ENCODE results near the gene MUTYH. TPM values are rescaled to one million over a fixed set of nuclear protein-coding genes. Genes with fewer than 3 reads are reported as not detected.

Gene MUTYH
- total RNA-seq, 2 donors from 2014 or later = 19.7 to 21.8 TPM

GRCh38 chr1:45306905-45307304 lies 33.3 kb downstream of the MUTYH start:
- DNase-seq (no peak), ATAC-seq (no peak)
- Histone ChIP-seq H3K27me3 (no peaks in the 10 kb centered on the region), H3K4me3 (no peak overlapping the region), H3K36me3 (replicated peaks in 1 of 2; ENCODE audit: insufficient read depth in 1 of 2, low read depth in 2 of 2) (no peaks in the 10 kb centered on the region), H3K27ac (no peak overlapping the region), H3K4me1 (peaks cover 12% of the 10 kb centered on the region), H3K9me3 (no peaks in the 10 kb centered on the region)
- intact Hi-C loops (cut with DNase I) = no loop called here
- TF ChIP-seq CTCF (IDR thresholded peaks at IDR 0.05) = no peak
- no peak for TF ChIP-seq POLR2A (IDR thresholded peaks at IDR 0.05)
- 65 to 70% methylated on average over 3 of the region's 3 CpGs for WGBS, 2 donors

GRCh38 chr1:45306319-45306718 lies 33.9 kb downstream of the MUTYH start:
- no peak for TF ChIP-seq POLR2A (IDR thresholded peaks at IDR 0.05)
- TF ChIP-seq CTCF (IDR thresholded peaks at IDR 0.05) = no peak
- intact Hi-C loops (cut with DNase I) = no loop called here

GRCh38 chr1:45305231-45305630 lies 35.0 kb downstream of the MUTYH start:
- peaks cover 12% of the 10 kb centered on the region for H3K4me1 ChIP-seq

More at GRCh38 chr1:45306319-45306718, 33.9 kb downstream of the MUTYH start:
- H3K4me3 ChIP-seq = no peak overlapping the region
- no peaks in the 10 kb centered on the region for H3K36me3 ChIP-seq (replicated peaks in 1 of 2; ENCODE audit: insufficient read depth in 1 of 2, low read depth in 2 of 2)
- H3K4me1 ChIP-seq = peaks cover 12% of the 10 kb centered on the region
- ATAC-seq = no peak
- H3K27ac ChIP-seq = no peak overlapping the region
- H3K9me3 ChIP-seq = no peaks in the 10 kb centered on the region
- H3K27me3 ChIP-seq = no peaks in the 10 kb centered on the region
- 64 to 73% methylated on average over 8 of the region's 8 CpGs for WGBS, 2 donors
- no peak for DNase-seq

GRCh38 chr1:45304311-45305081 lies 35.7 kb downstream of the MUTYH start:
- WGBS, 2 donors = 13 to 37% methylated on average over 3 to 15 of the region's 15 CpGs
- DNase-seq (peak; percentile 32 to 64 (median 52)), ATAC-seq (no peak)
- intact Hi-C loops (cut with DNase I) = loop anchor here (5.0 kb wide), 1 partner anchor 287 kb away; no protein-coding TSS in a partner anchor
- Histone ChIP-seq H3K4me3 (peak overlapping the region; percentile 12 to 18), H3K27me3 (no peaks in the 10 kb centered on the region), H3K4me1 (peaks cover 12% of the 10 kb centered on the region), H3K27ac (peak overlapping the region; percentile 70 to 94 (median 87)), H3K9me3 (no peaks in the 10 kb centered on the region), H3K36me3 (replicated peaks in 1 of 2; ENCODE audit: insufficient read depth in 1 of 2, low read depth in 2 of 2) (no peaks in the 10 kb centered on the region)
- TF ChIP-seq POLR2A (IDR thresholded peaks at IDR 0.05) (no peak), CTCF (IDR thresholded peaks at IDR 0.05) (no peak)

More at GRCh38 chr1:45305231-45305630, 35.0 kb downstream of the MUTYH start:
- H3K27ac ChIP-seq = peak overlapping the region in 1 of 4 donors; percentile 89
- no peak overlapping the region for H3K4me3 ChIP-seq
- no peaks in the 10 kb centered on the region for H3K36me3 ChIP-seq (replicated peaks in 1 of 2; ENCODE audit: insufficient read depth in 1 of 2, low read depth in 2 of 2)
- H3K27me3 ChIP-seq = no peaks in the 10 kb centered on the region
- intact Hi-C loops (cut with DNase I) = no loop called here
- DNase-seq (no peak), ATAC-seq (no peak)
- TF ChIP-seq CTCF (IDR thresholded peaks at IDR 0.05) (no peak), POLR2A (IDR thresholded peaks at IDR 0.05) (no peak)
- no peaks in the 10 kb centered on the region for H3K9me3 ChIP-seq
- 84 to 87% methylated on average over 10 of the region's 10 CpGs for WGBS, 2 donors
